DOHH2 (cell line): ENCODE measurements around the gene FBLN1.
"Not testable (repeated sequence)": the region's sequence is repeated elsewhere in the genome, so short reads cannot be mapped to it uniquely, and the experiment has no call there.

Experiments
- H3F3A ChIP-seq: fragments of 200-600 bp; sonication (generic), shearing (Covaris generic); 2 replicates; pipeline ENCODE4 v1.6.0; 2016; ENCODE audit warnings: antibody characterized with exemption, mild to moderate bottlenecking; ENCODE audit not compliant: control insufficient read depth, insufficient read depth
- H3K27ac ChIP-seq: fragments of 200-600 bp; sonication (generic); 2 replicates; pipeline ENCODE4 v1.5.1; 2014; ENCODE audit warnings: low read depth, mild to moderate bottlenecking, low read length, moderate library complexity
- H3K27me3 ChIP-seq: fragments of 200-600 bp; sonication (generic); 2 replicates; pipeline ENCODE4 v1.6.1; 2014; ENCODE audit warnings: mild to moderate bottlenecking, low read length, mixed read lengths; ENCODE audit not compliant: control insufficient read depth
- H3K36me3 ChIP-seq: fragments of 200-600 bp; sonication (generic); 2 replicates; pipeline ENCODE4 v1.6.1; 2014; ENCODE audit warnings: mild to moderate bottlenecking, low read length, moderate library complexity, mixed read lengths; ENCODE audit not compliant: control insufficient read depth
- H3K4me1 ChIP-seq: fragments of 200-600 bp; sonication (generic); 2 replicates; pipeline ENCODE4 v1.6.1; 2014; ENCODE audit warnings: mild to moderate bottlenecking, low read length, mixed read lengths; ENCODE audit not compliant: control insufficient read depth
- H3K4me2 ChIP-seq: fragments of 200-600 bp; sonication (generic); 2 replicates; pipeline ENCODE4 v1.6.0; 2014; ENCODE audit warnings: mild to moderate bottlenecking, low read length, moderate library complexity
- H3K4me3 ChIP-seq: fragments of 200-600 bp; sonication (generic); 2 replicates; pipeline ENCODE4 v1.5.1; 2014; ENCODE audit warnings: mild to moderate bottlenecking, low read length, mixed read lengths
- H3K79me2 ChIP-seq: fragments of 200-600 bp; sonication (generic); 2 replicates; pipeline ENCODE4 v1.6.1; 2014; ENCODE audit warnings: mild to moderate bottlenecking, low read length, mixed read lengths; ENCODE audit not compliant: control insufficient read depth
- H3K9me2 ChIP-seq: fragments of 200-600 bp; sonication (generic); replicated peaks from 2 replicates; pipeline ENCODE4 v1.6.1; 2014; ENCODE audit warnings: mild to moderate bottlenecking, low read length, mixed read lengths; ENCODE audit not compliant: control insufficient read depth
- H3K9me3 ChIP-seq: fragments of 200-600 bp; sonication (generic); 2 replicates; pipeline ENCODE4 v1.6.1; 2014; ENCODE audit warnings: antibody characterized with exemption, low read length, mixed read lengths; ENCODE audit not compliant: control insufficient read depth, insufficient read depth
- H4K20me1 ChIP-seq: fragments of 200-600 bp; sonication (generic); 2 replicates; pipeline ENCODE4 v1.6.0; 2014; ENCODE audit warnings: low read depth, mild to moderate bottlenecking, antibody characterized with exemption, low read length, moderate library complexity; ENCODE audit not compliant: control insufficient read depth, insufficient read depth
- EZH2phosphoT487 ChIP-seq: fragments of 200-600 bp; sonication (generic); IDR thresholded peaks from 2 replicates; pipeline ENCODE4 v1.6.1; 2017; ENCODE audit warnings: borderline replicate concordance, mild to moderate bottlenecking, antibody characterized with exemption, low read length, moderate library complexity, mixed read lengths
- TF ChIP-seq, protein P1 (sequence below): fragments of 200-600 bp; sonication (generic); IDR thresholded peaks from one replicate; pipeline ENCODE4 v1.5.1; 2014; ENCODE audit warnings: antibody characterized with exemption, mild to moderate bottlenecking, low read depth, low read length; ENCODE audit not compliant: poor library complexity, severe bottlenecking

The FBLN1 gene

GRCh38 chr22:45534339-45535192 lies 31.9 kb downstream of the FBLN1 start:
- Histone ChIP-seq H4K20me1 (no peaks in the 10 kb centered on the region), H3K36me3 (no peaks in the 10 kb centered on the region), H3K9me3 (no peaks in the 10 kb centered on the region), H3K9me2 (no peaks in the 10 kb centered on the region), H3K4me2 (no peak overlapping the region), H3K27ac (no peak overlapping the region), H3F3A (no peaks in the 10 kb centered on the region), H3K79me2 (no peaks in the 10 kb centered on the region), H3K4me3 (no peak overlapping the region), H3K4me1 (no peaks in the 10 kb centered on the region), H3K27me3 (no peaks in the 10 kb centered on the region)
- no peak for TF ChIP-seq EZH2phosphoT487
- TF ChIP-seq, protein P1, sequence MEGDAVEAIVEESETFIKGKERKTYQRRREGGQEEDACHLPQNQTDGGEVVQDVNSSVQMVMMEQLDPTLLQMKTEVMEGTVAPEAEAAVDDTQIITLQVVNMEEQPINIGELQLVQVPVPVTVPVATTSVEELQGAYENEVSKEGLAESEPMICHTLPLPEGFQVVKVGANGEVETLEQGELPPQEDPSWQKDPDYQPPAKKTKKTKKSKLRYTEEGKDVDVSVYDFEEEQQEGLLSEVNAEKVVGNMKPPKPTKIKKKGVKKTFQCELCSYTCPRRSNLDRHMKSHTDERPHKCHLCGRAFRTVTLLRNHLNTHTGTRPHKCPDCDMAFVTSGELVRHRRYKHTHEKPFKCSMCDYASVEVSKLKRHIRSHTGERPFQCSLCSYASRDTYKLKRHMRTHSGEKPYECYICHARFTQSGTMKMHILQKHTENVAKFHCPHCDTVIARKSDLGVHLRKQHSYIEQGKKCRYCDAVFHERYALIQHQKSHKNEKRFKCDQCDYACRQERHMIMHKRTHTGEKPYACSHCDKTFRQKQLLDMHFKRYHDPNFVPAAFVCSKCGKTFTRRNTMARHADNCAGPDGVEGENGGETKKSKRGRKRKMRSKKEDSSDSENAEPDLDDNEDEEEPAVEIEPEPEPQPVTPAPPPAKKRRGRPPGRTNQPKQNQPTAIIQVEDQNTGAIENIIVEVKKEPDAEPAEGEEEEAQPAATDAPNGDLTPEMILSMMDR: no peak

DNA sequence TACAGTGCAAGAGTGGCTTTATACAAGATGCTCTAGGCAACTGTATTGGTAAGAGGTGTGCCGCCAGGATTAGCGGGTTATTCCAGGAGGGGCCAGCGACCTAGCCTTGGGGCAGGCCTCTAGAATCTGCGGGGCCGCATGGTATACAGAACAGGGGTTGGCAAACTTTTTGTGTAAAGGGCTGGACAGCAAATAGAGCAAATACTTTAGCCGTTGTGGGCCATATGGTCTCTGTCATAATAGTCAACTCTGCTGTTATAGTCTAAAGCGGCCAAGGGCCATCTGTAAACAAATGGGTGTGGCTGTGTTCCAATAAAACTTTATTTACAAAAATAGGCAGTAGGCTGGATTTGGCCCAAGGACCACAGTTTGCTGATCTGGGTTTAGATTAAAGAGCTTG lies 32.6 kb downstream of the FBLN1 start:
- no peaks in the 10 kb centered on the region for H3K9me3 ChIP-seq
- no peaks in the 10 kb centered on the region for H3K79me2 ChIP-seq
- H3K4me3 ChIP-seq: no peak overlapping the region
- no peak overlapping the region for H3K4me2 ChIP-seq
- H3K27me3 ChIP-seq: no peaks in the 10 kb centered on the region
- H3F3A ChIP-seq: no peaks in the 10 kb centered on the region
- H3K27ac ChIP-seq: no peak overlapping the region
- no peaks in the 10 kb centered on the region for H4K20me1 ChIP-seq
- no peaks in the 10 kb centered on the region for H3K4me1 ChIP-seq
- H3K9me2 ChIP-seq: no peaks in the 10 kb centered on the region
- no peak for TF ChIP-seq EZH2phosphoT487
- TF ChIP-seq, protein P1: no peak
- H3K36me3 ChIP-seq: no peaks in the 10 kb centered on the region

DNA sequence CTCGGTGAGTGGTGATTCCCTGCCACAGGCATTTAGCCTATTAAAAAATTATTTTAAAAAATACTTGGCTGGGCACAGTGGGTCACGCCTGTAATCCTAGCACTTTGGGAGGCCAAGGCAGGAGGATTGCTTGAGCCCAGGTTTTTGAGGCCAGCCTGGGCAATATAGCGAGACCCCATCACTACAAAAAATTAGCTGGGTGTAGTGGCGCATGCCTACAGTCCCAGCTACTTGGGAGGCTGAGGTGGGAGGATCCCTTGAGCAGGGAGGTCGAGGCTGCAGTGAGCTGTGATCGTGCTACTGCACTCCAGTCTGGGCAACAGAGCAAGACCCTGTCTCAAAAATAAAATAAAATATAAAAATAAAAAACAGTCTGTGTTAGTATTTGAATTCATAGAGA lies 33.2 kb downstream of the FBLN1 start:
- not testable (repeated sequence) for H3K4me3 ChIP-seq, H3K36me3 ChIP-seq, H3F3A ChIP-seq, H3K9me2 ChIP-seq, H3K27me3 ChIP-seq, H3K4me1 ChIP-seq, H4K20me1 ChIP-seq, H3K9me3 ChIP-seq, H3K79me2 ChIP-seq, H3K4me2 ChIP-seq, H3K27ac ChIP-seq

GRCh38 chr22:45537734-45538181 lies 35.1 kb downstream of the FBLN1 start:
- Histone ChIP-seq H4K20me1 (no peaks in the 10 kb centered on the region), H3K4me2 (no peak overlapping the region), H3K79me2 (no peaks in the 10 kb centered on the region), H3K9me2 (no peaks in the 10 kb centered on the region), H3K9me3 (no peaks in the 10 kb centered on the region), H3K36me3 (no peaks in the 10 kb centered on the region), H3K27me3 (no peaks in the 10 kb centered on the region), H3K4me1 (no peaks in the 10 kb centered on the region), H3K4me3 (no peak overlapping the region), H3F3A (no peaks in the 10 kb centered on the region), H3K27ac (no peak overlapping the region)
- TF ChIP-seq, protein P1: no peak
- TF ChIP-seq EZH2phosphoT487: no peak
